Prostate gland (tissue), 2 donors: Measurements from ENCODE around the gene C1S.

Experiments used
- CTCF ChIP-seq, 4 experiments: fragments of 200-600 bp in 2 of 4; fragments of 450-650 bp in 2 of 4; sonication (generic) in 2 of 4; IDR thresholded peaks; 1 replicate in 3 of 4; 2 replicates in 1 of 4; pipeline ENCODE4 v1.5.1; 2016 to 2019; ENCODE audit warnings: antibody characterized with exemption in 4 of 4, mild to moderate bottlenecking in 2 of 4, moderate library complexity in 2 of 4
- POLR2A ChIP-seq: fragments of 450-650 bp; IDR thresholded peaks from one replicate; pipeline ENCODE4 v1.6.1; 2016; ENCODE audit warnings: antibody characterized with exemption, mild to moderate bottlenecking
- POLR2AphosphoS5 ChIP-seq: sonication (generic); formaldehyde crosslinking; IDR thresholded peaks from one replicate; pipeline ENCODE4 v1.6.1; 2017; ENCODE audit warnings: antibody characterized with exemption

GRCh38 chr12:7066596-7066995 is 6.1 kb downstream of the C1S start:
- TF ChIP-seq CTCF (IDR thresholded peaks at IDR 0.05) (no peak), POLR2A (no peak), POLR2AphosphoS5 (no peak)
